HepG2 (cell line): ENCODE results near the gene EPN2. TPM values are rescaled to one million over a fixed set of nuclear protein-coding genes. Genes with fewer than 3 reads are reported as not detected.

ENCODE experiments used
- AGO2 ChIP-seq: fragments of 200-400 bp; formaldehyde crosslinking; optimal IDR thresholded peaks from 2 replicates; pipeline ENCODE3; 2017; ENCODE audit warnings: mild to moderate bottlenecking, low read depth, low read length, moderate library complexity
- CTCF ChIP-seq: sonication (generic); formaldehyde crosslinking; IDR thresholded peaks from 2 replicates; pipeline ENCODE4 v1.5.0; 2020; ENCODE audit warnings: mild to moderate bottlenecking, missing genetic modification reagents, moderate library complexity
- FLYWCH1 ChIP-seq: sonication (generic); formaldehyde crosslinking; IDR thresholded peaks from 2 replicates; pipeline ENCODE4 v1.8.1; 2023; ENCODE audit warnings: mild to moderate bottlenecking, missing genetic modification reagents
- FOXO1 ChIP-seq: sonication (generic); formaldehyde crosslinking; IDR thresholded peaks from 2 replicates; pipeline ENCODE4 v1.4.0; 2020; ENCODE audit warnings: missing genetic modification reagents
- GMEB1 ChIP-seq: sonication (generic); formaldehyde crosslinking; IDR thresholded peaks from 2 replicates; pipeline ENCODE4 v1.5.1; 2020; ENCODE audit warnings: missing genetic modification reagents, mild to moderate bottlenecking, borderline replicate concordance
- HIC2 ChIP-seq: sonication (generic); formaldehyde crosslinking; IDR thresholded peaks from 2 replicates; pipeline ENCODE4 v1.9.0; 2022; ENCODE audit warnings: low read depth, missing genetic modification reagents
- KLF6 ChIP-seq: IDR thresholded peaks from 2 replicates; pipeline ENCODE4 v1.8.0; 2016; ENCODE audit warnings: missing biosample characterization, missing genetic modification reagents
- KMT2A ChIP-seq: sonication (generic); formaldehyde crosslinking; IDR thresholded peaks from 2 replicates; pipeline ENCODE4 v1.4.0; 2020; ENCODE audit warnings: missing genetic modification reagents
- RFXANK ChIP-seq: IDR thresholded peaks from 2 replicates; pipeline ENCODE4 v1.6.1; 2016
- RNF219 ChIP-seq: sonication (generic); formaldehyde crosslinking; IDR thresholded peaks from 2 replicates; pipeline ENCODE4 v1.5.0; 2020; ENCODE audit warnings: mild to moderate bottlenecking, missing genetic modification reagents
- SAP130 ChIP-seq: IDR thresholded peaks from 2 replicates; pipeline ENCODE4 v1.6.1; 2016; ENCODE audit warnings: low read depth
- SNAPC2 ChIP-seq: sonication (generic); formaldehyde crosslinking; IDR thresholded peaks from 2 replicates; pipeline ENCODE4 v1.8.1; 2022; ENCODE audit warnings: mild to moderate bottlenecking, missing genetic modification reagents
- SRF ChIP-seq: IDR thresholded peaks from 2 replicates; pipeline ENCODE4 v1.6.1; 2011; ENCODE audit warnings: mild to moderate bottlenecking, low read depth, low read length, moderate library complexity
- ZBTB10 ChIP-seq: sonication (generic); formaldehyde crosslinking; IDR thresholded peaks from 2 replicates; pipeline ENCODE4 v1.4.0; 2020; ENCODE audit warnings: missing genetic modification reagents, borderline replicate concordance
- ZNF451 ChIP-seq: sonication (generic); formaldehyde crosslinking; IDR thresholded peaks from 2 replicates; pipeline ENCODE4 v1.5.0; 2020; ENCODE audit warnings: mild to moderate bottlenecking, missing genetic modification reagents
- ZNF569 ChIP-seq: sonication (generic); formaldehyde crosslinking; IDR thresholded peaks from 2 replicates; pipeline ENCODE4 v1.5.0; 2020; ENCODE audit warnings: mild to moderate bottlenecking, missing genetic modification reagents, moderate library complexity, borderline replicate concordance
- ZNF629 ChIP-seq: sonication (generic); formaldehyde crosslinking; conservative IDR thresholded peaks from 2 replicates; pipeline ENCODE4 v1.5.0; 2020; ENCODE audit warnings: missing genetic modification reagents
- polyA plus RNA-seq, 8 experiments: library from polyadenylated mRNA; depleted of rRNA in 3 of 8; stranded (reverse) in 7 of 8; unstranded in 1 of 8; fragments of >200 nt; fragmentation: Illumina TruSeq in 4 of 8; extraction: Trizol in 4 of 8; gene quantifications; 2 replicates each; pipeline versions ENCODE4 v1.2.1 to v1.2.3, GENCODE V29; 2011 to 2016; ENCODE audit warnings: low read depth in 4 of 8, missing spikeins in 1 of 8, mixed read lengths in 1 of 8; ENCODE audit not compliant: insufficient read depth in 1 of 8
- total RNA-seq, 5 experiments: library from RNA; depleted of rRNA; stranded (reverse); fragments of >200 nt; fragmentation: Illumina TruSeq; extraction: Trizol; gene quantifications; 2 replicates each; pipeline ENCODE4 v1.2.3, GENCODE V29; 2016; ENCODE audit warnings: low read depth in 1 of 5

EPN2 gene
- total and polyA plus RNA-seq, 2 of the 13 experiments (the other 11 are each of a cell fraction or from before 2014, with no cell fraction given) = 7.8 to 19.2 TPM

- TF ChIP-seq CTCF (CRISPR knock-in tag) (peak; percentile 100), KLF6 (CRISPR knock-in tag) (peak; percentile 46; the same call in 1 of the 2 replicates), GMEB1 (CRISPR knock-in tag) (peak; percentile 62; the same call in 1 of the 2 replicates), RNF219 (no peak), ZBTB10 (CRISPR knock-in tag) (peak; percentile 84), KMT2A (CRISPR knock-in tag) (peak; percentile 63), FOXO1 (CRISPR knock-in tag) (peak; percentile 20; the same call in 1 of the 2 replicates), ZNF569 (CRISPR knock-in tag) (no peak), ZNF629 (CRISPR knock-in tag) (no peak), SAP130 (CRISPR knock-in tag) (peak; percentile 88), SNAPC2 (CRISPR knock-in tag) (no peak), RFXANK (CRISPR knock-in tag) (peak; percentile 98), HIC2 (CRISPR knock-in tag) (no peak), AGO2 (no peak), FLYWCH1 (CRISPR knock-in tag) (no peak), ZNF451 (CRISPR knock-in tag) (peak; percentile 76; the same call in 1 of the 2 replicates), SRF (no peak)
These were observed 125.3 kb downstream of the EPN2 start, which contains the start of gene B9D1 (continued) for GRCh38 chr17:19362277-19363113.
